ENCODE data around the gene STK17A. TPM values are rescaled to one million over a fixed set of nuclear protein-coding genes. Genes with fewer than 3 reads are reported as not detected.
A peak's percentile ranks its signal among the peaks of the same experiment; 100 is the strongest.
"Not testable (repeated sequence)": the region's sequence is repeated elsewhere in the genome, so short reads cannot be mapped to it uniquely, and the experiment has no call there.

STK17A gene
- polyA plus RNA-seq, 4 donors, result 6.6 to 13.3 (median 11.5) TPM

GRCh38 chr7:43666938-43667337 is 84.0 kb downstream of the STK17A start:
- no peak for FAIRE-seq
- no peak overlapping the region for H3K27ac ChIP-seq (ENCODE audit: low read depth in 1 of 3, low read length in 2 of 3)

GRCh38 chr7:43668035-43668434 is 85.1 kb downstream of the STK17A start:
- no peak overlapping the region for H3K27ac ChIP-seq (ENCODE audit: low read depth in 1 of 3, low read length in 2 of 3)
- no peaks in the 10 kb centered on the region for H3K27me3 ChIP-seq (ENCODE audit: control insufficient read depth in 3 of 3, insufficient read depth in 3 of 3, low read length in 3 of 3)
- H3K36me3 ChIP-seq (ENCODE audit: control insufficient read depth in 3 of 3, insufficient read depth in 2 of 3, low read depth in 1 of 3, low read length in 3 of 3), result peaks cover 0 to under 1% (median 0%) of the 10 kb centered on the region in 3 donors
- 89 to 95% (median 93%) methylated on average over 1 of the region's 1 CpG for WGBS, 3 donors
- FAIRE-seq (no peak), DNase-seq (no peak)
- no peaks in the 10 kb centered on the region for H3K4me1 ChIP-seq (ENCODE audit: control insufficient read depth in 3 of 3, insufficient read depth in 2 of 3, low read depth in 1 of 3, low read length in 2 of 3)
- H3K4me3 ChIP-seq (ENCODE audit: low read depth in 1 of 3, low read length in 3 of 3), result no peak overlapping the region
- H3K9me3 ChIP-seq (ENCODE audit: control insufficient read depth in 2 of 2, insufficient read depth in 1 of 2, low read depth in 1 of 2, low read length in 1 of 2), result peaks cover 0 to 17% of the 10 kb centered on the region in 2 donors

More at GRCh38 chr7:43666938-43667337, 84.0 kb downstream of the STK17A start:
- no peak overlapping the region for H3K4me3 ChIP-seq (ENCODE audit: low read depth in 1 of 3, low read length in 3 of 3)
- H3K27me3 ChIP-seq (ENCODE audit: control insufficient read depth in 3 of 3, insufficient read depth in 3 of 3, low read length in 3 of 3), result no peaks in the 10 kb centered on the region
- peaks cover 0 to 10% of the 10 kb centered on the region in 2 donors for H3K9me3 ChIP-seq (ENCODE audit: control insufficient read depth in 2 of 2, insufficient read depth in 1 of 2, low read depth in 1 of 2, low read length in 1 of 2)
- DNase-seq, result no peak
- no peaks in the 10 kb centered on the region for H3K4me1 ChIP-seq (ENCODE audit: control insufficient read depth in 3 of 3, insufficient read depth in 2 of 3, low read depth in 1 of 3, low read length in 2 of 3)
- peaks cover 0 to 3% (median 0%) of the 10 kb centered on the region in 3 donors for H3K36me3 ChIP-seq (ENCODE audit: control insufficient read depth in 3 of 3, insufficient read depth in 2 of 3, low read depth in 1 of 3, low read length in 3 of 3)

- Histone ChIP-seq H3K4me3 (ENCODE audit: low read depth in 1 of 3, low read length in 3 of 3) (no peak overlapping the region), H3K27ac (ENCODE audit: low read depth in 1 of 3, low read length in 2 of 3) (no peak overlapping the region), H3K27me3 (ENCODE audit: control insufficient read depth in 3 of 3, insufficient read depth in 3 of 3, low read length in 3 of 3) (no peaks in the 10 kb centered on the region), H3K9me3 (ENCODE audit: control insufficient read depth in 2 of 2, insufficient read depth in 1 of 2, low read depth in 1 of 2, low read length in 1 of 2) (peaks cover 0 to 21% of the 10 kb centered on the region in 2 donors), H3K4me1 (ENCODE audit: control insufficient read depth in 3 of 3, insufficient read depth in 2 of 3, low read depth in 1 of 3, low read length in 2 of 3) (peaks cover 0 to under 1% (median 0%) of the 10 kb centered on the region in 3 donors), H3K36me3 (ENCODE audit: control insufficient read depth in 3 of 3, insufficient read depth in 2 of 3, low read depth in 1 of 3, low read length in 3 of 3) (no peaks in the 10 kb centered on the region)
- no peak for FAIRE-seq
- peak in 1 of 2 donors; percentile 28 for DNase-seq
- WGBS, 3 donors, result 76 to 85% (median 76%) methylated on average over 15 of the region's 15 CpGs
Measured at GRCh38 chr7:43669286-43670081, 86.6 kb downstream of the STK17A start.

- peaks cover 0 to 21% of the 10 kb centered on the region in 2 donors for H3K9me3 ChIP-seq (ENCODE audit: control insufficient read depth in 2 of 2, insufficient read depth in 1 of 2, low read depth in 1 of 2, low read length in 1 of 2)
- H3K27ac ChIP-seq (ENCODE audit: low read depth in 1 of 3, low read length in 2 of 3), result no peak overlapping the region
- WGBS, 3 donors, result 70 to 95% (median 77%) methylated on average over 4 of the region's 4 CpGs
- H3K4me1 ChIP-seq (ENCODE audit: control insufficient read depth in 3 of 3, insufficient read depth in 2 of 3, low read depth in 1 of 3, low read length in 2 of 3), result peaks cover 0 to 3% (median 0%) of the 10 kb centered on the region in 3 donors
- no peaks in the 10 kb centered on the region for H3K27me3 ChIP-seq (ENCODE audit: control insufficient read depth in 3 of 3, insufficient read depth in 3 of 3, low read length in 3 of 3)
- FAIRE-seq, result no peak
- H3K4me3 ChIP-seq (ENCODE audit: low read depth in 1 of 3, low read length in 3 of 3), result no peak overlapping the region
- DNase-seq, result no peak
- no peaks in the 10 kb centered on the region for H3K36me3 ChIP-seq (ENCODE audit: control insufficient read depth in 3 of 3, insufficient read depth in 2 of 3, low read depth in 1 of 3, low read length in 3 of 3)
Measured at GRCh38 chr7:43671521-43671920, 88.6 kb downstream of the STK17A start.

GRCh38 chr7:43673243-43673976 is 90.5 kb downstream of the STK17A start:
- not testable (repeated sequence) for H3K4me1 ChIP-seq (ENCODE audit: control insufficient read depth in 3 of 3, insufficient read depth in 2 of 3, low read depth in 1 of 3, low read length in 2 of 3); H3K36me3 ChIP-seq (ENCODE audit: control insufficient read depth in 3 of 3, insufficient read depth in 2 of 3, low read depth in 1 of 3, low read length in 3 of 3); H3K27me3 ChIP-seq (ENCODE audit: control insufficient read depth in 3 of 3, insufficient read depth in 3 of 3, low read length in 3 of 3); H3K4me3 ChIP-seq (ENCODE audit: low read depth in 1 of 3, low read length in 3 of 3); DNase-seq; FAIRE-seq; H3K27ac ChIP-seq (ENCODE audit: low read depth in 1 of 3, low read length in 2 of 3)
- peaks cover 0 to 19% of the 10 kb centered on the region in 2 donors for H3K9me3 ChIP-seq (ENCODE audit: control insufficient read depth in 2 of 2, insufficient read depth in 1 of 2, low read depth in 1 of 2, low read length in 1 of 2)
- WGBS, 3 donors, result 90 to 94% (median 91%) methylated on average over 5 of the region's 5 CpGs

GRCh38 chr7:43674559-43675436 is 91.9 kb downstream of the STK17A start:
- H3K27ac ChIP-seq (ENCODE audit: low read depth in 1 of 3, low read length in 2 of 3), result no peak overlapping the region
- H3K4me3 ChIP-seq (ENCODE audit: low read depth in 1 of 3, low read length in 3 of 3), result no peak overlapping the region
- DNase-seq, result peak in 1 of 2 donors; percentile 79
- no peaks in the 10 kb centered on the region for H3K36me3 ChIP-seq (ENCODE audit: control insufficient read depth in 3 of 3, insufficient read depth in 2 of 3, low read depth in 1 of 3, low read length in 3 of 3)
- H3K9me3 ChIP-seq (ENCODE audit: control insufficient read depth in 2 of 2, insufficient read depth in 1 of 2, low read depth in 1 of 2, low read length in 1 of 2), result peaks cover 0 to 15% of the 10 kb centered on the region in 2 donors
- H3K27me3 ChIP-seq (ENCODE audit: control insufficient read depth in 3 of 3, insufficient read depth in 3 of 3, low read length in 3 of 3), result no peaks in the 10 kb centered on the region
- peaks cover 0 to 3% (median 0%) of the 10 kb centered on the region in 3 donors for H3K4me1 ChIP-seq (ENCODE audit: control insufficient read depth in 3 of 3, insufficient read depth in 2 of 3, low read depth in 1 of 3, low read length in 2 of 3)
- no peak for FAIRE-seq
- WGBS, 3 donors, result 38 to 51% (median 48%) methylated on average over 4 of the region's 4 CpGs
